Esophagus muscularis mucosa (tissue), 4 donors: ENCODE data around the gene GSE1. TPM values are rescaled to one million over a fixed set of nuclear protein-coding genes. Genes with fewer than 3 reads are reported as not detected.
A peak's percentile ranks its signal among the peaks of the same experiment; 100 is the strongest.

Experiments used
- DNase-seq: peaks from one replicate; pipeline ENCODE4 v3.0.0-alpha.2; 2017; ENCODE audit errors: extremely low spot score
- H3K27ac ChIP-seq, 4 donors: fragments of 200-600 bp; sonication (generic); replicated peaks in 1 of 4; 1 replicate in 3 of 4; 2 replicates in 1 of 4; pipeline ENCODE4 v1.5.1; 2016 to 2019; ENCODE audit warnings: mild to moderate bottlenecking in 1 of 4
- H3K27me3 ChIP-seq, 4 donors: fragments of 200-600 bp; sonication (generic); one replicate each; pipeline versions ENCODE4 v1.5.1 to v1.6.0; 2016 to 2019
- H3K36me3 ChIP-seq, 4 donors: fragments of 200-600 bp; sonication (generic); one replicate each; pipeline ENCODE4 v1.5.1; 2016 to 2019
- H3K4me1 ChIP-seq, 4 donors: fragments of 200-600 bp; sonication (generic); one replicate each; pipeline ENCODE4 v1.5.1; 2016 to 2019
- H3K4me3 ChIP-seq, 4 donors: fragments of 200-600 bp; sonication (generic); 1 replicate in 2 of 4; 2 replicates in 2 of 4; pipeline ENCODE4 v1.5.1; 2016 to 2019; ENCODE audit warnings: mild to moderate bottlenecking in 4 of 4, moderate library complexity in 1 of 4
- H3K9me3 ChIP-seq, 4 donors: fragments of 200-600 bp; sonication (generic); 1 replicate in 3 of 4; 2 replicates in 1 of 4; pipeline ENCODE4 v1.5.1; 2016 to 2019
- CTCF ChIP-seq, 3 experiments: fragments of 200-600 bp in 2 of 3; fragments of 450-650 bp in 1 of 3; sonication (generic) in 2 of 3; IDR thresholded peaks; one replicate each; pipeline ENCODE4 v1.5.1; 2017 to 2019; ENCODE audit warnings: antibody characterized with exemption in 3 of 3, mild to moderate bottlenecking in 2 of 3, moderate library complexity in 1 of 3
- EP300 ChIP-seq: sonication (generic); formaldehyde crosslinking; IDR thresholded peaks from one replicate; pipeline ENCODE4 v1.6.1; 2017; ENCODE audit warnings: antibody characterized with exemption
- POLR2A ChIP-seq: fragments of 450-650 bp; IDR thresholded peaks from one replicate; pipeline ENCODE4 v1.6.1; 2017; ENCODE audit warnings: antibody characterized with exemption, moderate library complexity, mild to moderate bottlenecking, low read depth
- POLR2AphosphoS5 ChIP-seq, 2 donors: sonication (generic); formaldehyde crosslinking; IDR thresholded peaks; one replicate each; pipeline ENCODE4 v1.6.1; 2017; ENCODE audit warnings: antibody characterized with exemption in 2 of 2
- WGBS: methylation state at CpG from one replicate; pipeline ENCODE4 v1.1.5; 2018; 5-methylcytosine and 5-hydroxymethylcytosine counted together
- intact Hi-C: fragments of 100-400 bp; cut with DNase I; formaldehyde crosslinking; loops from one replicate; pipeline ENCODE4 v1.15.1; 2023
- total RNA-seq, 4 donors: library from RNA; depleted of rRNA; stranded (reverse); fragments of >200 nt; gene quantifications; one replicate each; pipeline versions ENCODE4 v1.1.0 to v1.2.1, GENCODE V29; 2016

GSE1 gene
- total RNA-seq, 4 donors from 2014 or later: 45.4 to 79.4 (median 49.5) TPM

GRCh38 chr16:85608887-85609286, 4.2 kb upstream of the GSE1 start:
- intact Hi-C loops: no loop called here

GRCh38 chr16:85609539-85609938, 3.6 kb upstream of the GSE1 start:
- no peaks in the 10 kb centered on the region for H3K27me3 ChIP-seq
- H3K4me3 ChIP-seq: no peak overlapping the region
- no peak overlapping the region for H3K27ac ChIP-seq
- intact Hi-C loops: no loop called here
- peaks cover 49 to 80% (median 77%) of the 10 kb centered on the region in 4 donors for H3K4me1 ChIP-seq
- DNase-seq: no peak
- H3K9me3 ChIP-seq: no peaks in the 10 kb centered on the region
- 90% methylated on average over 7 of the region's 7 CpGs for WGBS
- no peak for TF ChIP-seq CTCF (IDR thresholded peaks at IDR 0.05)
- TF ChIP-seq POLR2A: no peak
- no peak for TF ChIP-seq EP300
- no peak for TF ChIP-seq POLR2AphosphoS5 (IDR thresholded peaks at IDR 0.05)
- no peaks in the 10 kb centered on the region for H3K36me3 ChIP-seq

More at GRCh38 chr16:85608887-85609286, 4.2 kb upstream of the GSE1 start:
- no peaks in the 10 kb centered on the region for H3K36me3 ChIP-seq
- no peak for TF ChIP-seq POLR2A
- TF ChIP-seq POLR2AphosphoS5 (IDR thresholded peaks at IDR 0.05): no peak
- no peak for TF ChIP-seq CTCF (IDR thresholded peaks at IDR 0.05)
- TF ChIP-seq EP300: no peak
- H3K4me1 ChIP-seq: peaks cover 43 to 73% (median 70%) of the 10 kb centered on the region in 4 donors
- no peak for DNase-seq
- H3K9me3 ChIP-seq: no peaks in the 10 kb centered on the region
- no peaks in the 10 kb centered on the region for H3K27me3 ChIP-seq
- no peak overlapping the region for H3K27ac ChIP-seq
- no peak overlapping the region for H3K4me3 ChIP-seq
- WGBS: 100% methylated on average over 2 of the region's 10 CpGs

- WGBS: 42% methylated on average over 11 of the region's 11 CpGs
- Histone ChIP-seq H3K4me3 (peak overlapping the region; percentile 13 to 73 (median 56)), H3K36me3 (no peaks in the 10 kb centered on the region), H3K4me1 (peaks cover 54 to 85% (median 82%) of the 10 kb centered on the region in 4 donors), H3K27me3 (no peaks in the 10 kb centered on the region), H3K9me3 (no peaks in the 10 kb centered on the region), H3K27ac (peak overlapping the region in 2 of 4 donors; percentile 12 to 87)
- no peak for DNase-seq
- TF ChIP-seq CTCF (IDR thresholded peaks at IDR 0.05) (no peak), EP300 (no peak), POLR2A (no peak), POLR2AphosphoS5 (IDR thresholded peaks at IDR 0.05) (no peak)
- intact Hi-C loops: loop anchor here (1.0 to 10.0 kb wide), 3 partner anchors 55 to 295 kb away; no protein-coding TSS in a partner anchor
Measured at GRCh38 chr16:85610059-85610445, 3.1 kb upstream of the GSE1 start.

- TF ChIP-seq POLR2A: no peak
- peak; percentile 97 to 99 (median 99) for TF ChIP-seq CTCF (IDR thresholded peaks at IDR 0.05)
- TF ChIP-seq POLR2AphosphoS5 (IDR thresholded peaks at IDR 0.05): peak in 1 of 2 donors; percentile 57
- 6% methylated on average over 24 of the region's 39 CpGs for WGBS
- Histone ChIP-seq H3K27ac (peak overlapping the region; percentile 87 to 92 (median 90)), H3K4me3 (peak overlapping the region; percentile 71 to 94 (median 74)), H3K9me3 (no peaks in the 10 kb centered on the region), H3K36me3 (no peaks in the 10 kb centered on the region), H3K27me3 (no peaks in the 10 kb centered on the region), H3K4me1 (peaks cover 60 to 86% (median 84%) of the 10 kb centered on the region in 4 donors)
- peak; percentile 96 for DNase-seq
- intact Hi-C loops: loop anchor here (1.0 to 10.0 kb wide), 3 partner anchors 56 to 296 kb away; no protein-coding TSS in a partner anchor
Measured at GRCh38 chr16:85610446-85611193, 2.5 kb upstream of the GSE1 start.
